ACC112 (cell line): ENCODE results near the gene ZC3H18.

Experiments
- H2AFZ ChIP-seq: fragments of 200-600 bp; sonication (generic); one replicate; pipeline ENCODE4 v1.6.0; 2017; ENCODE audit warnings: antibody characterized with exemption, low read length; ENCODE audit not compliant: unreplicated experiment
- H3K27ac ChIP-seq: fragments of 200-600 bp; sonication (generic); 2 replicates; pipeline ENCODE4 v1.5.1; 2014; ENCODE audit warnings: low read depth, mild to moderate bottlenecking, antibody characterized with exemption, low read length, moderate library complexity
- H3K27me3 ChIP-seq: fragments of 200-600 bp; sonication (generic); 2 replicates; pipeline ENCODE4 v1.6.1; 2014; ENCODE audit warnings: mild to moderate bottlenecking, antibody characterized with exemption, low read length, moderate library complexity, mixed read lengths; ENCODE audit not compliant: insufficient read depth
- H3K36me3 ChIP-seq: fragments of 200-600 bp; sonication (generic); 2 replicates; pipeline ENCODE4 v1.6.1; 2016; ENCODE audit warnings: mild to moderate bottlenecking, antibody characterized with exemption, low read length, moderate library complexity, mixed read lengths; ENCODE audit not compliant: insufficient read depth
- H3K4me1 ChIP-seq: fragments of 200-600 bp; sonication (generic); one replicate; pipeline ENCODE4 v1.6.1; 2016; ENCODE audit warnings: low read length, mixed read lengths; ENCODE audit not compliant: insufficient read depth, unreplicated experiment, control insufficient read depth
- H3K4me3 ChIP-seq: fragments of 200-600 bp; sonication (generic); 2 replicates; pipeline ENCODE4 v1.5.1; 2014; ENCODE audit warnings: mild to moderate bottlenecking, low read depth, low read length
- H3K79me2 ChIP-seq: fragments of 200-600 bp; sonication (generic); one replicate; pipeline ENCODE4 v1.6.0; 2016; ENCODE audit warnings: low read length; ENCODE audit not compliant: control insufficient read depth, unreplicated experiment, insufficient read depth

Gene ZC3H18

GRCh38 chr16:88585269-88585668 lies 15.1 kb downstream of the ZC3H18 start:
- no peaks in the 10 kb centered on the region for H3K27me3 ChIP-seq
- no peak overlapping the region for H3K27ac ChIP-seq
- H2AFZ ChIP-seq: no peak overlapping the region
- no peaks in the 10 kb centered on the region for H3K4me1 ChIP-seq
- H3K4me3 ChIP-seq: no peak overlapping the region
- peaks cover 4% of the 10 kb centered on the region; the same call in 1 of the 2 replicates for H3K36me3 ChIP-seq
- H3K79me2 ChIP-seq: peaks cover 31% of the 10 kb centered on the region

- Histone ChIP-seq H3K4me3 (no peak overlapping the region), H3K36me3 (peaks cover 4% of the 10 kb centered on the region; the same call in 1 of the 2 replicates), H3K79me2 (peaks cover 26% of the 10 kb centered on the region), H3K27me3 (no peaks in the 10 kb centered on the region), H3K4me1 (no peaks in the 10 kb centered on the region), H2AFZ (no peak overlapping the region), H3K27ac (no peak overlapping the region)
Observed at GRCh38 chr16:88585927-88586581, 15.9 kb downstream of the ZC3H18 start.

- Histone ChIP-seq H3K79me2 (peaks cover 21% of the 10 kb centered on the region), H3K36me3 (peaks cover 5% of the 10 kb centered on the region; the same call in 1 of the 2 replicates), H3K27me3 (no peaks in the 10 kb centered on the region), H3K27ac (no peak overlapping the region), H3K4me1 (no peaks in the 10 kb centered on the region), H3K4me3 (no peak overlapping the region), H2AFZ (no peak overlapping the region)
Observed at GRCh38 chr16:88588148-88588547, 17.9 kb downstream of the ZC3H18 start.

- Histone ChIP-seq H3K27me3 (no peaks in the 10 kb centered on the region), H2AFZ (no peak overlapping the region), H3K36me3 (peaks cover 8% of the 10 kb centered on the region; the same call in 1 of the 2 replicates), H3K27ac (no peak overlapping the region), H3K79me2 (peaks cover 16% of the 10 kb centered on the region), H3K4me3 (no peak overlapping the region), H3K4me1 (no peaks in the 10 kb centered on the region)
Observed at GRCh38 chr16:88588754-88589153, 18.6 kb downstream of the ZC3H18 start.

- no peak overlapping the region for H3K27ac ChIP-seq
- no peak overlapping the region for H2AFZ ChIP-seq
- H3K79me2 ChIP-seq: peaks cover 14% of the 10 kb centered on the region
- H3K27me3 ChIP-seq: no peaks in the 10 kb centered on the region
- H3K36me3 ChIP-seq: peaks cover 8% of the 10 kb centered on the region; the same call in 1 of the 2 replicates
- no peaks in the 10 kb centered on the region for H3K4me1 ChIP-seq
- no peak overlapping the region for H3K4me3 ChIP-seq
Observed at GRCh38 chr16:88589441-88589840, 19.2 kb downstream of the ZC3H18 start.

GRCh38 chr16:88591577-88592021 lies 21.4 kb downstream of the ZC3H18 start:
- no peaks in the 10 kb centered on the region for H3K27me3 ChIP-seq
- H3K79me2 ChIP-seq: peaks cover 6% of the 10 kb centered on the region
- H3K36me3 ChIP-seq: peaks cover 10% of the 10 kb centered on the region; the same call in 1 of the 2 replicates

DNA sequence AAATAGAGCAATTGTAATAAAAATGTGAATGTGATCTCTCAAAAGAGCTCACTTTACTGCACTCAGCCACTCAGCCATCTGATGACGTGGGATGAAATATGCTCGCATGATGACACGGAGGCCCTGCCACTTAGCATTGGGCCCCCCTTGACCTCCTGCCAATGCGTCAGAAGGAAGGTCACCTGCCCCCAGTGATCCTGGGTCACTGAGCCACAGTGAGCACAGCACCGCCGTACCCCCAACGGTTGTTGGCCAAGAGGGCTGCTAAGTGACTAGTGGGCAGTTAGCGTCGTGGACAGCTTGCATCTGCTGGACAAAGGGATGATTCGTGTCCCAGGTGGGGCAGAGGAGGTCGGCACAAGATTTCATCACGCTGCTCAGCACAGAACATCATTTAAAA lies 22.9 kb downstream of the ZC3H18 start:
- Histone ChIP-seq H3K27ac (no peak overlapping the region), H2AFZ (no peak overlapping the region), H3K36me3 (peaks cover 7% of the 10 kb centered on the region; the same call in 1 of the 2 replicates), H3K4me1 (no peaks in the 10 kb centered on the region), H3K4me3 (no peak overlapping the region), H3K79me2 (peaks cover 3% of the 10 kb centered on the region), H3K27me3 (no peaks in the 10 kb centered on the region)

More at GRCh38 chr16:88591577-88592021, 21.4 kb downstream of the ZC3H18 start:
- no peak overlapping the region for H2AFZ ChIP-seq
- no peak overlapping the region for H3K27ac ChIP-seq
- no peaks in the 10 kb centered on the region for H3K4me1 ChIP-seq
- no peak overlapping the region for H3K4me3 ChIP-seq

DNA sequence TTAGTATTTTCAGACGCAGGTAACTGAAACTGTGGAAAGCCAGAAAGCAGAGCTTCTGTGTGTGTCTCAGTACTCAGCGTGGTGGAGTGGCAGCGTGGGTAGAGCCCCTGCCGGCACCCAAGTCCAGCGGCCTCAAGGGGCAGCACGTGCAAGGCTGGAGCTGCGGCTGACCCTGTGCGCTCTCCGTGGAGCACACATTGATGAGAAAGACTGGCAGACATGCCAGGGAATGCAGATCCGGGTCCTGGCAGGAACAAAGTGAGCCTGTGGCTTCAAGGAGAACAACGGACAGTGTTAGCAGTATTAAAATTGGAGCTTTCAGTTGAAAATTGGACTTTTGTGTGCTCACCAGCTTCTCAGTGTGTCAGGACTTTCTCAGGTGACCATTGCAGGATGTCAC lies 23.3 kb downstream of the ZC3H18 start:
- no peaks in the 10 kb centered on the region for H3K4me1 ChIP-seq
- H3K36me3 ChIP-seq: peaks cover 6% of the 10 kb centered on the region; the same call in 1 of the 2 replicates
- no peaks in the 10 kb centered on the region for H3K27me3 ChIP-seq
- no peak overlapping the region for H3K4me3 ChIP-seq
- H2AFZ ChIP-seq: no peak overlapping the region
- H3K79me2 ChIP-seq: peaks cover 3% of the 10 kb centered on the region
- no peak overlapping the region for H3K27ac ChIP-seq

GRCh38 chr16:88593910-88594309 lies 23.7 kb downstream of the ZC3H18 start:
- Histone ChIP-seq H3K4me3 (no peak overlapping the region), H3K4me1 (no peaks in the 10 kb centered on the region), H3K79me2 (peaks cover 3% of the 10 kb centered on the region), H3K27me3 (no peaks in the 10 kb centered on the region), H3K36me3 (peaks cover 6% of the 10 kb centered on the region; the same call in 1 of the 2 replicates), H2AFZ (no peak overlapping the region), H3K27ac (no peak overlapping the region)

GRCh38 chr16:88595101-88595500 lies 24.9 kb downstream of the ZC3H18 start:
- no peaks in the 10 kb centered on the region for H3K4me1 ChIP-seq
- H2AFZ ChIP-seq: no peak overlapping the region
- H3K27me3 ChIP-seq: no peaks in the 10 kb centered on the region
- peaks cover 3% of the 10 kb centered on the region for H3K79me2 ChIP-seq
- H3K4me3 ChIP-seq: no peak overlapping the region
- peaks cover 17% of the 10 kb centered on the region; the same call in 1 of the 2 replicates for H3K36me3 ChIP-seq
- no peak overlapping the region for H3K27ac ChIP-seq

- H3K4me1 ChIP-seq: no peaks in the 10 kb centered on the region
- peaks cover 24% of the 10 kb centered on the region; the same call in 1 of the 2 replicates for H3K36me3 ChIP-seq
- no peaks in the 10 kb centered on the region for H3K27me3 ChIP-seq
- H3K4me3 ChIP-seq: no peak overlapping the region
- no peak overlapping the region for H2AFZ ChIP-seq
- no peak overlapping the region for H3K27ac ChIP-seq
- H3K79me2 ChIP-seq: peaks cover 3% of the 10 kb centered on the region
Observed at GRCh38 chr16:88595921-88596320, 25.7 kb downstream of the ZC3H18 start.
